GM21528 (cell line): ENCODE data around the gene EXT2.

Experiments used
- ATAC-seq: cut with Tn5 transposase; IDR thresholded peaks from one replicate; pipeline ENCODE4 v1.9.1; 2021; ENCODE audit warnings: mild to moderate bottlenecking, moderate library complexity; ENCODE audit not compliant: unreplicated experiment, low FRiP score

Gene EXT2

DNA sequence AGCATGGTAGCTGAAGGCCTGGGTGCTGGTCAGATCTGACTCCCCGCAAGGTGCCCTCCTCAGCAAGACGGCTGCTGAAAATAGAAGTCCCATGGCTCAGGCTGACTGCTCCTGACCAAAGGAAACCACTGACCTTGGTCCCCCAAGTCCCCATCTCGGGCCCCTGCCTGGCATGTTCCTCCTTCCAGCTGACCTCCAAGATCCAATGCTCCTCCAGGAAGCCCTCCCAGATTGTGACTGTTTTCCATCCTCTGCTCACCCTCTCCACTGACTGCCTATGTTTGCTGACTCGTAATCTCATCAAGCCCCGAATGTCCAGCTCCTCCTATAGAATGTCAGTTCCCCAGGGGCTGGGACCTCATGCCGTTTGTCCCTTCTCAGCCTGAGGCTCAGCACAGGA is 184.0 kb downstream of the EXT2 start:
- no peak for ATAC-seq

DNA sequence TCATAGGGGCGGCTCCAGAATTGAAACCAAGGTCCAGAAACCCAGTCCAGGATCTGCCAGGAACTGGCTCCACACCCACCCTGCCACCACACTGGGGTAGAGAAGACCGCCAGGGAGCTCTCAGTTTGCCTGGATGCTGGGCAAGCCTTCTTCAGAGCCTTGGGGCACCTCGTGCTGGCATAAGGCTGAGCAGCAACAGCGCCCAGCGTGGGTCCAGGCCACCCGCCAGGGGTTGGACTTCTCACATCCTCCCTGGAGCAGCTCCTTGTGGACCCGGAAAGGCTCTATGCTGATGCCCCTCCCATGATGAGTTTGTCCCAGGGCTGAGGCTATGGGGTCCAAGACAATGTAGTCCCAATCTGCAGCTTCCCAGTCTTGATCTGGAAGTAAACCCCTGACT is 184.8 kb downstream of the EXT2 start:
- ATAC-seq: no peak

GRCh38 chr11:44281151-44281550 is 185.7 kb downstream of the EXT2 start:
- no peak for ATAC-seq

GRCh38 chr11:44282620-44283019 is 187.1 kb downstream of the EXT2 start:
- ATAC-seq: no peak

DNA sequence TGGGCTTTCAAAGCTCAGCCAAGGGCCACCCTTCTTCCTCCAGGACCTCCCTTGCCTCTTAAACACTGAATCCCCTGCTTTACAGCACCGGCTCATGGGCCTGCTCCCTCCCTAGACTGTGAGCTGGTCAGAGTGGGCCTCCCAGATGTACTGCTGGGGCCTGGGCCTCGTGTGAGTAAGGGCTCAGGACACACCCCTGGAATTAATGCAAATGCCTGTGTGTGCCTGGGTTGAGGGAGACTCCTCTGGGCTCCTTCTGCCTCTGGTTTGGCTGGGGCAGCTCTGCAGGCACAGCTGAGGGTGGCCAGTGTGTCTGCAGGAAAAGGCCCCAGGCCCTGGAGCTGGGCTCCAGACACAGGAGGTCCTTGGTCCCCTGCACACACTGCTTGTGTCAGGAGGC is 190.3 kb downstream of the EXT2 start:
- ATAC-seq: no peak

GRCh38 chr11:44286268-44286880 is 190.9 kb downstream of the EXT2 start:
- no peak for ATAC-seq

- no peak for ATAC-seq
Observed at GRCh38 chr11:44286911-44287310, 191.4 kb downstream of the EXT2 start.

DNA sequence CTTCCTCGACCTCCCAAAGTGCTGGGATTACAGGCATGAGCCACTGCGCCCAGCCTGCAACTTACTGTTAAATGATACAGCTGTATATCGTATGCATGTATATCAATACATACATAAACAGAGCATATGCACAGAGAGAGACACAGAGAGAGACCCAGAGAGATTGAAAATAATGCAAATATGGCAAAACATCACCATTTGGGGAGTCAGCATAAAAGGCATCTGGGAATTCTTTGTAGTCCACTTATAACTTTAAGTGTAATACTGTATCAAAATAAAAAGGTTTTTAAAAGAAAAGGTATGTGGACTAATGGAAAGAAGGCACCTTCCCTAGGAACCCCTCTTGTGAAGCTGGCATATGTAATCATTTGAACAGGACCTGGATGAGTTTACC is 192.7 kb downstream of the EXT2 start:
- no peak for ATAC-seq

DNA sequence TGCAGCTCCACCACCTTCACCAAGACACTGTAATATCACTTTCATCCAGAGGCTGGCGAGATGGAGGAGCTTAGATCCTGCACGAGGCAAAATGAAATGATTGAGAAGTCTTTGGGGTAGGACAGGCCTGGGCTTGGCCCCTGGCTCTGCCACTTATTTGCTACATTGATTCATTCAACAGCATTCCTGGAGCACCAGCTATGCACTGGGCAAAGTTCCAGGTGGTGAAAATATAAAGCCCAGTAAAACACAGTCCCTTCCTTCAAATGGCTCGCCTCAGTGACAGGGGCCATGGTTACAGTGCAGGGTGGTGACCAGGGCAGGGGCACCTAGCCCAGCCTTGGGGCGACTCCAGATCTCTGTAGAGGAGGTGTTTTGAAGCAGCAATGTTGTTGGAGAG is 194.7 kb downstream of the EXT2 start:
- no peak for ATAC-seq
